HG03521 (cell line): ENCODE data around the gene CISD2.
"Not testable (repeated sequence)": the region's sequence is repeated elsewhere in the genome, so short reads cannot be mapped to it uniquely, and the experiment has no call there.

Experiments
- ATAC-seq: cut with Tn5 transposase; IDR thresholded peaks from one replicate; pipeline ENCODE4 v1.9.1; 2021; ENCODE audit warnings: mild to moderate bottlenecking, moderate library complexity; ENCODE audit not compliant: unreplicated experiment

Gene CISD2

DNA sequence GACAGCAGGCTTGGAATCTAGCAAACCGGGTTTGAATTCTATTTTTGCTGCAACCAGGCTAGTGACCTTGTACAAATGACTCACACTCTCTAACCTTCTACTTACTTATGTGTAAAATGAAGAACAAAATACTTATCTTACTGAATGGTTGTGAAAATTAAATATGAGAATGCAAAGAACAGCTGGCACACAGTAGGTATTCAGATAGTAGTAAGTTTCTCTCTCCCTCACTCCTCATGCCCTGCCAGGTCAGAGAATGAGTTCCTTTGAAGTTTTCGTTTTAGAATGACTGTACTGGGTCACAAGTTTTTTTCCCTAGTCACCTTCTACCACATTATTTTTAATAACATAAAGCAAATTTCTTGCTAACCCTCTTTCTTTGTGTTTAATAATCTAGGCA is 33.0 kb downstream of the CISD2 start:
- no peak for ATAC-seq

DNA sequence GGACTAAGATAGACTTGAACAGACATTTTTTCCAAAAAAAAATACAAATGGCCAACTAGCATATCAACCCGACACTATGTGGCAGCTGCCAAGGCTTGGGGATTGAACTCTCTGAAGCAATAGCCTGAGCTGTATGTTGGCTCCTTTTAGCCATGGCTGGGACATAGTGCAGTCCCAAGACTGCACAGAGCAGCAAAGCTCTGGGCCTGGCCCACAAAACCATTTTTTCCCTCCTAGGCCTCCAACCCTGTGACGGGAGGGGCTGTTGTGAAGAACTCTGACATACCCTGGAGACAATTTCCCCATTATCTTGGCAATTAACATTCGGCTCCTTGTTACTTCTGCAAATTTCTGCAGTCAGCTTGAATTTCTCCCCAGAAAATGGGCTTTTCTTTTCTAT is 50.1 kb downstream of the CISD2 start:
- ATAC-seq: no peak

DNA sequence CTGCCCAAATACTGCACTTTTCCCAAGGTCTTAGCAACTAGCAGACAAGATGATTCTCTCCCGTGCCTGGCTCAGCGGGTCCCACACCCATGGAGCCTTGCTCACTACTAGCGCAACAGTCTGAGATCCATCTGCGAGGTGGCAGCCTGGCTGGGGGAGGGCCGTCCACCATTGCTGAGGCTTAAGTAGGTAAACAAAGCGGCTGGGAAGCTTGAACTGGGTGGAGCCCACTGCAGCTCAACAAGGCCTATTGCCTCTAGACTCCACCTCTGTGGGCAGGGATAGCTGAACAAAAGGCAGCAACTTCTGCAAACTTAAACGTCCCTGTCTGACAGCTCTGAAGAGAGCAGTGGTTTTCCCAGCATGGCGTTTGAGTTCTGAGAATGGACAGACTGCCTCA is 50.9 kb downstream of the CISD2 start:
- not testable (repeated sequence) for ATAC-seq

DNA sequence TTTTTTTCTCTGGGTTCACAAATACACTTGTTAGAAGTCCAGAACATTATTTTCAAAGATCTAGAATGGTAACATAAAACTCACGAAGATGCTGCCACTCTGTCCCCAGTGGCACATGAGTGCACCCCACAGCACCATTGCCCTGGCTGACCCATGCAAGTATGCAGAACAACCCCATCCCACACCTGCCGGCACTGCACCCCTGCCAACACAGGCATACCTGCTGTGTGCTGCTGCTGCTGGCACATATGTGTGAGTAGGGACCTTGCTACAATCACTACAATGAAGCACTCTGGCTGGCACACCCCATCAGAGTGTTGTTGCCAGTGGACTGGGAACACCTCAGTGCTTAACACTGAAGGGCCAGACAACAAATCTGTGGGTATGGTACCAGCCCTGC is 66.9 kb downstream of the CISD2 start:
- no peak for ATAC-seq

DNA sequence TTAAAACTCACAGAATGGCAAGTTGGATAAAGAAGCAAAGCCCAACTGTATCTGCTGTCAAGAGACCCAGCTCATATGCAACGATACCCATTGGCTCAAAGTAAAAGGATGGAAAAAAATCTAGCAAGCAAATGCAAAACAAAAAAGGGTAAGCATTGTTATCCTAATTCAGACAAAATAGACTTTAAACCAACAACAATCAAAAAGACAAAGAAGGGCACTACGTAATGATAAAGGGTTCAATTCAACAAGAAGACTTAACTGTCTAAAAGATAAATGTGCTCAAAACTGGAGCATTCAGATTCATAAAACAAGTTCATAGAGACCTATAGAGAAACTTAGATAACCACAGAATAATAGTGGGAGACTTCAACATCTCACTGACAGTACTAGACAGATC is 69.3 kb downstream of the CISD2 start:
- not testable (repeated sequence) for ATAC-seq
